ENCODE data around the gene ATP2C2.

GRCh38 chr16:84329843-84330684 lies 38.3 kb upstream of the ATP2C2 start:
- TF ChIP-seq USF2 (IDR thresholded peaks at IDR 0.05; ENCODE audit: low read length) (no peak), HDAC6 (IDR thresholded peaks at IDR 0.05; ENCODE audit: low read depth, low read length) (no peak), EGR1 (IDR thresholded peaks at IDR 0.05; ENCODE audit: borderline replicate concordance, low read depth, low read length) (no peak), CTCF (IDR thresholded peaks at IDR 0.05; ENCODE audit: control extremely low read depth in 1 of 3, insufficient read depth in 1 of 3, low read depth in 1 of 3, low read length in 3 of 3) (no peak)

Measured in H1 (cell line).